Retinal pigment epithelial cell (primary cell): ENCODE results near the gene KEL.

Experiments
- DNase-seq: peaks from one replicate; pipeline ENCODE4 v3.0.0-alpha.2; 2010; ENCODE audit warnings: low read depth
- H3K4me3 ChIP-seq: 2 replicates; pipeline ENCODE4 v1.5.1; 2011; ENCODE audit warnings: mild to moderate bottlenecking, low read length, control low read depth, moderate library complexity
- TF ChIP-seq, protein P1 (sequence below): conservative IDR thresholded peaks from 2 replicates; pipeline ENCODE4 v1.5.1; 2011; ENCODE audit warnings: low read depth, low read length, control low read depth, inconsistent platforms

Gene KEL

GRCh38 chr7:142948603-142949002 lies 13.6 kb downstream of the KEL start:
- DNase-seq = no peak
- TF ChIP-seq, protein P1, sequence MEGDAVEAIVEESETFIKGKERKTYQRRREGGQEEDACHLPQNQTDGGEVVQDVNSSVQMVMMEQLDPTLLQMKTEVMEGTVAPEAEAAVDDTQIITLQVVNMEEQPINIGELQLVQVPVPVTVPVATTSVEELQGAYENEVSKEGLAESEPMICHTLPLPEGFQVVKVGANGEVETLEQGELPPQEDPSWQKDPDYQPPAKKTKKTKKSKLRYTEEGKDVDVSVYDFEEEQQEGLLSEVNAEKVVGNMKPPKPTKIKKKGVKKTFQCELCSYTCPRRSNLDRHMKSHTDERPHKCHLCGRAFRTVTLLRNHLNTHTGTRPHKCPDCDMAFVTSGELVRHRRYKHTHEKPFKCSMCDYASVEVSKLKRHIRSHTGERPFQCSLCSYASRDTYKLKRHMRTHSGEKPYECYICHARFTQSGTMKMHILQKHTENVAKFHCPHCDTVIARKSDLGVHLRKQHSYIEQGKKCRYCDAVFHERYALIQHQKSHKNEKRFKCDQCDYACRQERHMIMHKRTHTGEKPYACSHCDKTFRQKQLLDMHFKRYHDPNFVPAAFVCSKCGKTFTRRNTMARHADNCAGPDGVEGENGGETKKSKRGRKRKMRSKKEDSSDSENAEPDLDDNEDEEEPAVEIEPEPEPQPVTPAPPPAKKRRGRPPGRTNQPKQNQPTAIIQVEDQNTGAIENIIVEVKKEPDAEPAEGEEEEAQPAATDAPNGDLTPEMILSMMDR = no peak
- no peak overlapping the region for H3K4me3 ChIP-seq

- no peak for DNase-seq
- no peak overlapping the region for H3K4me3 ChIP-seq
- TF ChIP-seq, protein P1 = no peak
Observed at GRCh38 chr7:142945001-142945400, 17.2 kb downstream of the KEL start.

DNA sequence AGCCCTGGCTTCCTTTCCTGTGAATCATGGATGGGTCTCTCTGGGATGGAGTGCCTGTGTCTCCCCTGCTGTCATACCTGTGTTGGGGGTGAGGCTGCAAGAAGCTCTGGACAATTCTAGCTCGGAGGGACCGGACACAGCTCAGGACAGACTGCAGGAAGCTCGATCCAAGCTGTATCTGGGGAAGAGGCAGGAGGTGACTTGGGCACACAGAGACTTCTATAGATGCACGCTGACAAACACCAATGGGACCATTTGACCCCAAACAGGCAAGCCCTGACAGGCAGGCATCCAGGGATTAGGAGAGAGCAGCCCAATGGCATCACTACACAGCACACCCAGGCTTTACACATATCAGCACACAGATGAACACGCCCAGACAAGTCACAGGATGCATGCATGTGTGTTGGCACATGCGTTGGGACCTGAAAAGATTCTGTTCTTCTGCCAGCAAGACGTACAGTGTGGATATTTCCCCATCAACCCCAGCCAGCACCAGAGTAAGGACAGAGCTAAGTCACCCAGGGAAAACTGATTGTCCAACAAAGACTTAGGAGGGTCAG lies 18.4 kb downstream of the KEL start:
- DNase-seq = no peak
- H3K4me3 ChIP-seq = no peak overlapping the region
- TF ChIP-seq, protein P1 = no peak

GRCh38 chr7:142942746-142943145 lies 19.4 kb downstream of the KEL start:
- TF ChIP-seq, protein P1 = no peak
- no peak for DNase-seq

GRCh38 chr7:142941541-142941940 lies 20.6 kb downstream of the KEL start:
- no peak overlapping the region for H3K4me3 ChIP-seq
- DNase-seq = no peak
- TF ChIP-seq, protein P1 = no peak

More at GRCh38 chr7:142942746-142943145, 19.4 kb downstream of the KEL start:
- no peak overlapping the region for H3K4me3 ChIP-seq

DNA sequence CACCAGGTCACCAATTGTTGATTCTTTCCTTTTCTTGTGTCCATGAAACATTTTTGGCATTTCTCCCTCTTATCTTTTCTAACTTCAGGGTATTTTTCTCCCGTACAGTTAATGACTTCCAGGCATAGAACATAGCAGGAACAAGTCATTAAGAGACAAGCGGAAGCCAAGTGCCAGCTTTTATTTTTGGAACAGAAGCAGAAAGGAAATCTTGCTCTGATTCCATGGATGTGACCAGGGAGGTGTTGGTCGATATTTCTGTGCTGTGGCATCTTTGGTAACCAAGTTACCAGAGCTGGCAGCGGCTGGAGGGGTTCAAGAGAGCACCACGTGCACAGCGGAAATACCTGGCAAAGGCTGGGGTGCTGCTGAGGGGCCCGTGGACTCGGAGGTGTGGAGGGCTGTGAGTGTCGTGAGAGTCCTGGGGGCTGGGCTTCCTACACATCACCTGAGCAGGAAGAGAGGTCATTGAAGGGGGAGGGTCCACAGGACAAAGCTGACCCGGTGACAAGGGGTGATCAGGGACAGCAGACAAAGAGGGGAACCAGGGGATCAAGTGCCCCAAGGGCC lies 21.1 kb downstream of the KEL start:
- TF ChIP-seq, protein P1 = no peak
- DNase-seq = no peak

GRCh38 chr7:142939226-142939910 lies 22.8 kb downstream of the KEL start, which contains the start of gene LLCFC1:
LLCFC1 (plus strand) TSS chr7:142939484; CDS start chr7:142939622, 138 bp downstream.
- DNase-seq = no peak
- H3K4me3 ChIP-seq = no peak within 1 kb of the TSS
- TF ChIP-seq, protein P1 = no peak

More for the DNA sequence above, 21.1 kb downstream of the KEL start:
- H3K4me3 ChIP-seq = no peak overlapping the region
